GM12874 (cell line): ENCODE results near the gene FHOD3.

Source experiments
- CTCF ChIP-seq: IDR thresholded peaks from 2 replicates; pipeline ENCODE4 v1.5.1; 2011; ENCODE audit warnings: low read depth, mild to moderate bottlenecking, control low read depth, low read length, moderate library complexity; ENCODE audit not compliant: insufficient read depth

Gene FHOD3

GRCh38 chr18:36511791-36512352, 214.4 kb downstream of the FHOD3 start:
- no peak for TF ChIP-seq CTCF

- no peak for TF ChIP-seq CTCF
Measured at GRCh38 chr18:36513556-36513955, 216.0 kb downstream of the FHOD3 start.

- TF ChIP-seq CTCF = no peak
Measured at GRCh38 chr18:36514778-36515177, 217.3 kb downstream of the FHOD3 start.

GRCh38 chr18:36516258-36516657, 218.7 kb downstream of the FHOD3 start:
- TF ChIP-seq CTCF = no peak

GRCh38 chr18:36516726-36517125, 219.2 kb downstream of the FHOD3 start:
- TF ChIP-seq CTCF = no peak

GRCh38 chr18:36518839-36519238, 221.3 kb downstream of the FHOD3 start:
- TF ChIP-seq CTCF = no peak

GRCh38 chr18:36519358-36519757, 221.8 kb downstream of the FHOD3 start:
- TF ChIP-seq CTCF = no peak
